Heart left ventricle (tissue), 16 donors: ENCODE measurements around the gene POLD4. TPM values are rescaled to one million over a fixed set of nuclear protein-coding genes. Genes with fewer than 3 reads are reported as not detected.
A peak's percentile ranks its signal among the peaks of the same experiment; 100 is the strongest.

Experiments used
- ATAC-seq, 4 donors: fragments of 200-7000 bp; cut with Tn5 transposase; one replicate each; pipeline ENCODE4 v1.9.1; 2020 to 2022; ENCODE audit warnings: moderate library complexity in 4 of 4, mild to moderate bottlenecking in 3 of 4, moderate number of reproducible peaks in 1 of 4
- DNase-seq, 5 donors: peaks; one replicate each; pipeline ENCODE4 v3.0.0-alpha.2; 2020
- H3K27ac ChIP-seq, 12 donors: fragments of 200-600 bp; sonication (generic) in 4 of 12; one replicate each; pipeline versions ENCODE4 v1.5.0 to v1.8.0; 2016 to 2022; ENCODE audit warnings: mild to moderate bottlenecking in 2 of 12
- H3K27me3 ChIP-seq, 9 donors: fragments of 200-600 bp; sonication (generic) in 2 of 9; one replicate each; pipeline versions ENCODE4 v1.5.1 to v1.8.0; 2016 to 2022; ENCODE audit warnings: mild to moderate bottlenecking in 3 of 9
- H3K36me3 ChIP-seq, 9 donors: fragments of 200-600 bp; sonication (generic) in 2 of 9; one replicate each; pipeline versions ENCODE4 v1.5.0 to v1.8.0; 2018 to 2022; ENCODE audit warnings: mild to moderate bottlenecking in 2 of 9
- H3K4me1 ChIP-seq, 12 donors: fragments of 200-600 bp; sonication (generic) in 4 of 12; one replicate each; pipeline versions ENCODE4 v1.5.0 to v1.8.0; 2016 to 2022; ENCODE audit warnings: mild to moderate bottlenecking in 3 of 12
- H3K4me3 ChIP-seq, 12 donors: fragments of 200-600 bp; sonication (generic) in 4 of 12; one replicate each; pipeline versions ENCODE4 v1.5.0 to v1.8.0; 2017 to 2022; ENCODE audit warnings: mild to moderate bottlenecking in 9 of 12, moderate library complexity in 4 of 12
- H3K9me3 ChIP-seq, 12 donors: fragments of 200-600 bp; sonication (generic) in 4 of 12; one replicate each; pipeline versions ENCODE4 v1.5.0 to v1.8.0; 2016 to 2022; ENCODE audit warnings: mild to moderate bottlenecking in 1 of 12
- POLR2A ChIP-seq, 2 donors: fragments of 450-650 bp; IDR thresholded peaks; one replicate each; pipeline ENCODE4 v1.6.1; 2017; ENCODE audit warnings: antibody characterized with exemption in 2 of 2, mild to moderate bottlenecking in 2 of 2, moderate library complexity in 2 of 2
- WGBS, 4 donors: extraction: QIAGEN DNeasy Blood & Tissue Kit in 2 of 4; methylation state at CpG; one replicate each; pipeline versions ENCODE4 v1.1.5 to v1.1.7; 2013 to 2018; 5-methylcytosine and 5-hydroxymethylcytosine counted together
- intact Hi-C, 10 donors: fragments of 100-400 bp; cut with DNase I; formaldehyde crosslinking; loops; one replicate each; pipeline versions ENCODE4 v1.11.1 to v1.14.2; 2022
- polyA plus RNA-seq, 2 donors: library from polyadenylated mRNA; stranded (reverse); fragments of 200-250 nt; gene quantifications; one replicate each; pipeline ENCODE4 v1.2.3, GENCODE V29; 2013
- total RNA-seq, 9 donors: library from RNA; depleted of rRNA in 2 of 9; stranded (reverse); fragments of >200 nt in 2 of 9; fragmentation: NEBNext Ultra II Directional in 3 of 9; extraction: Animal tissue kit (Norgen Biotek cat#: 25700) in 3 of 9; gene quantifications; one replicate each; pipeline versions ENCODE4 v1.1.0 to v1.2.4, GENCODE V29; 2016 to 2023
- TF ChIP-seq, protein P1 (sequence below), 12 donors: fragments of 200-600 bp; sonication (generic) in 4 of 12; IDR thresholded peaks; one replicate each; pipeline versions ENCODE4 v1.5.0 to v1.8.0; 2018 to 2022; ENCODE audit warnings: antibody characterized with exemption in 12 of 12, mild to moderate bottlenecking in 5 of 12
- donor health status: ischemic (EF 13 %, LVEDD 7.1; RV severe dilation, severe dysfunction).
- donor health status: healthy with polysubstance abuse.
- donor health status: DM: no; HTN: yes; CAD: no.
- donor health status: DM: no; HTN: no; CAD: no.
- donor health status: ischemic (EF 25% LVEDD 6.9; RV normal size, moderate dysfunction).
- donor health status: ischemic (EF 25% LVEDD 5.7; RV mildly dilated, moderate dysfunction).
- donor health status: healthy.
- donor health status: DM: yes; HTN: yes; CAD: no.
- donor health status: ischemic (EF 35%, LVEDD 5.7; RV mildly dilated, moderate dysfunction).
- donor health status: nonischemic (EF 11% LVEDD 7.7; RV severe dilation, severe dysfunction).
- donor health status: DM: yes; HTN: yes; CAD: no.
- donor health status: PGD.
- donor health status: ischemic (EF 29% LVEDD 5.4; RV normal size, mild dysfunction).
- donor health status: nonischemic (EF 23%, LVEDD 6.1; RV moderate dilation, normal function).

POLD4 gene
- total and polyA plus RNA-seq, 11 donors = 36.0 to 164 (median 59.1) TPM

DNA sequence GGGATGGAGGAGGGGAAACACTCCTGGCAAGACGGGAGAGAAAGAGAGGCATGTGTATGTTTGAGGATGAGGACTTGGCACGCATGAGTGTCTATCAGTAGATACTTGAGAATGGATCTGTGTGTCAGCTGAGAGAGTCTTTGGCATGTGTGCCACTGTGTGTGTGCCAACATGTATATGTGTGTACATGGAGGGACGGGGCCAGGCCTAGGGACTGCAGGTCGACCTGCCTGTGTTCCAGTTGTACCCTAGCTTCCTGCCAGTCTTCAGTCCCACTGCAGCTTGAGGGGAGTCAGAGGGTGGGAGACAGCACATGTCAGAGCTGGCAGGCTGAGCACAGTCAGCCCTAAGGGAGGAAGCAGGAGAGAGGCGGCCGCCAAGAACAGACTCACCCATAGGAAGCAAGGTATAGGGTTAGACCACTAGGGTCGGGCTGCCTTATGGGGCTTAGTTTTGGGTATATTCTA is 14.4 kb upstream of the POLD4 start:
- no peak for TF ChIP-seq POLR2A (IDR thresholded peaks at IDR 0.05)
- TF ChIP-seq, protein P1, sequence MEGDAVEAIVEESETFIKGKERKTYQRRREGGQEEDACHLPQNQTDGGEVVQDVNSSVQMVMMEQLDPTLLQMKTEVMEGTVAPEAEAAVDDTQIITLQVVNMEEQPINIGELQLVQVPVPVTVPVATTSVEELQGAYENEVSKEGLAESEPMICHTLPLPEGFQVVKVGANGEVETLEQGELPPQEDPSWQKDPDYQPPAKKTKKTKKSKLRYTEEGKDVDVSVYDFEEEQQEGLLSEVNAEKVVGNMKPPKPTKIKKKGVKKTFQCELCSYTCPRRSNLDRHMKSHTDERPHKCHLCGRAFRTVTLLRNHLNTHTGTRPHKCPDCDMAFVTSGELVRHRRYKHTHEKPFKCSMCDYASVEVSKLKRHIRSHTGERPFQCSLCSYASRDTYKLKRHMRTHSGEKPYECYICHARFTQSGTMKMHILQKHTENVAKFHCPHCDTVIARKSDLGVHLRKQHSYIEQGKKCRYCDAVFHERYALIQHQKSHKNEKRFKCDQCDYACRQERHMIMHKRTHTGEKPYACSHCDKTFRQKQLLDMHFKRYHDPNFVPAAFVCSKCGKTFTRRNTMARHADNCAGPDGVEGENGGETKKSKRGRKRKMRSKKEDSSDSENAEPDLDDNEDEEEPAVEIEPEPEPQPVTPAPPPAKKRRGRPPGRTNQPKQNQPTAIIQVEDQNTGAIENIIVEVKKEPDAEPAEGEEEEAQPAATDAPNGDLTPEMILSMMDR (IDR thresholded peaks at IDR 0.05) = no peak
- no peak for DNase-seq
- peak overlapping the region in 1 of 12 donors; percentile 97 for H3K27ac ChIP-seq
- ATAC-seq = no peak
- H3K4me1 ChIP-seq = peaks cover 0 to 66% (median 34%) of the 10 kb centered on the region in 12 donors
- H3K36me3 ChIP-seq = peaks cover 0 to 11% (median 0%) of the 10 kb centered on the region in 9 donors
- intact Hi-C loops = no loop called here
- no peak overlapping the region for H3K4me3 ChIP-seq
- WGBS, 4 donors = 42 to 58% (median 44%) methylated on average over 7 of the region's 7 CpGs
- H3K27me3 ChIP-seq = no peaks in the 10 kb centered on the region
- H3K9me3 ChIP-seq = no peaks in the 10 kb centered on the region

DNA sequence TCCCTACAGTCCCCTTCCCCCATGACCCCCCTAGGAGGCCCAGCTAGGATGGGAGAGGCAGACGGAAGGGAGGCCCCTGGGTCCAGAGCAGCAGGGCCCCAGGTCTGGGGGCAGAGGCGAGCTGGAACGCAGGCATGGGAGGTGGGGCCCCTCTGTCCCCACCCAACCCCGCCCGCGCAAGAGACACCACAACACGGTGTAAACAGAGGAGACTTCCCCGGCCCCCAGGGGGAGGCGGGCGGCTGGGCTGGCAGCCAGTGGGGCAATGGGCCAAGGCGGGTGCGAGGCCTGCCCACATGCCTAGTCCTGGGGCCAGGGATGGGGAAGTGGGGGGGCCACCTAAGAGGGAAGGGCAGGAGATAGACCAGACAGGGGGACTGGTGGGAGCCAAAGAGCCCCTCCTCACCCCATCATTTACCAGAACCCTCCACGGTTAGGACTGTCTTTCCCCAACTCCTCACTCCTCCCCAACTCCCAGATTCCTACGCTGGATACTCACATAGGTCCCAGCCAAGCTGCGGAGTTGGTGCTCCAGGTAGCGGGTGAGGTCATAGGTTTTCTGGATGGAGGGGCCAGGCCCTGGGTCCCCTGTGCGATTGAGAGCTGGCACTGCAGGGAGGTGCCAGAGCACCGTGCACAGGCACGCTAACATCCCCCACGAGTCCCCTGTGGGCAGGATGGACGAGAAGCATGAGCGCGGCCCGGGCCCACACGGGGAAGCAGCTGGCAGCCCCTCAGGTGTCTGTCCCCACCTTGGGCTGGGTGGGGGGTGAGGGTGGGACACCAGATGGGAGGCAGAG is 13.8 kb upstream of the POLD4 start:
- TF ChIP-seq, protein P1 (IDR thresholded peaks at IDR 0.05) = no peak
- TF ChIP-seq POLR2A (IDR thresholded peaks at IDR 0.05) = no peak
- intact Hi-C loops = no loop called here
- 44 to 69% (median 46%) methylated on average over 13 to 25 of the region's 25 CpGs for WGBS, 4 donors
- DNase-seq (no peak), ATAC-seq (peak in 3 of 4 donors; percentile 4 to 31 (median 10))
- no peak overlapping the region for H3K4me3 ChIP-seq
- H3K27me3 ChIP-seq = no peaks in the 10 kb centered on the region
- H3K27ac ChIP-seq = peak overlapping the region in 2 of 12 donors; percentile 52 to 97
- H3K9me3 ChIP-seq = no peaks in the 10 kb centered on the region
- peaks cover 0 to 11% (median 0%) of the 10 kb centered on the region in 9 donors for H3K36me3 ChIP-seq
- H3K4me1 ChIP-seq = peaks cover 0 to 64% (median 33%) of the 10 kb centered on the region in 12 donors

DNA sequence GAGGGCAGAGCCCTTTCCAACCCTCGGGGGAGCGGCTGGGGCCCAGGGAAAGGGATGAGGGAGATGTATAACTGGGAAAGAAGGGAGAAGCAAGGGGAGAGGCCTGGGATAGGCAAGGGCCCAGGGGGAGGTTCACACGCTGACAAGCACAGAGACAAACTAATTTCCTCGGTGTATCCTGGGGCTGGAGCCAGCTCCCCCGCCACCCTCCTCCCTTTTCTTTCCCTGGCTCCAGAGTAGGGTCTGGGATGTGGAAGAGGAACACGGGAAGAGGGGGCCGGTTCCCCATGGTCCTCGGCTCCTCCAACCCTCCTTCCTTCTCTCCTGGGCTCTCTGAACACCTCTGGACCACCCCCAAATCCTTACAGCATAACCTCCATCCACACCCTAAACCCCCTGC is 13.2 kb upstream of the POLD4 start:
- Histone ChIP-seq H3K4me1 (peaks cover 0 to 58% (median 27%) of the 10 kb centered on the region in 12 donors), H3K27ac (peak overlapping the region in 3 of 12 donors; percentile 39 to 97 (median 52)), H3K36me3 (peaks cover 0 to 11% (median 0%) of the 10 kb centered on the region in 9 donors), H3K27me3 (no peaks in the 10 kb centered on the region), H3K4me3 (no peak overlapping the region), H3K9me3 (no peaks in the 10 kb centered on the region)
- WGBS, 4 donors = 28 to 46% (median 35%) methylated on average over 8 of the region's 8 CpGs
- intact Hi-C loops = no loop called here
- DNase-seq = no peak
- TF ChIP-seq, protein P1 (IDR thresholded peaks at IDR 0.05) = no peak
- TF ChIP-seq POLR2A (IDR thresholded peaks at IDR 0.05) = no peak
- ATAC-seq = peak in 1 of 4 donors; percentile 7

DNA sequence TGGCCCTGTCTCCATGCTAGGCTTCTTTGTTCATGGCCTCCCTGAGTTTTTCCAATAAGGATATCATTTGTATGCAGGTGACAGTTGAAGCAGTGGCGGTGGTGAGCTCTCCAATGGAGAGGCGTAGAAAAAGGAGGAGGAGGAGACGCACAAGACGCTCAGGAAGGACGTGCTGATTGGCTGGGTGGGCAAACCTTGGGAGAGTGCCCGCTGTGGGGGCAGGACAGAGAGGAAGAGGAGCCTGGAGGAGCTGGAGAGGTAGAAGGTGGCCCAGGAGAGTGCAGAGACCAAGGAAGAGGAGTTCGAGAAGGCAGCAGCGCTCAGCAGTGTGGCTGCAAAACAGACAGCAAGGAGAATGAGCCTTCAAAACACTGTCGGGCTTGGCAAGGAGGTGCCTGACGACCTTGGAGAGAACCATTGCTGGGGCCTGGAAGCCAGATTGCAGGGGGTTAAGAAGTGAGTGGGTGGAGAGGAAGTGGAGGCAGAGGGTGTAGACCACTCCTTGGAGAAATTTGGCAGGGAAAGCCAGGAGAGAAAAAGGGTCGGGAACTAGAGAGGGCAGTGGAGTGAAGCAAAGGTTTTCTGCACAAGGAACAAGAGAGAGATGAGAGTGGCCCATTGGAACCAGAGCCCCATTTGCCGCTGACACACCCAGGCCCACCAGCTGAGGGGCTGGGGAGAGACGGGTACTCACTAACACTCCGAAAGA is 12.5 kb upstream of the POLD4 start:
- Histone ChIP-seq H3K4me3 (no peak overlapping the region), H3K27me3 (no peaks in the 10 kb centered on the region), H3K4me1 (peaks cover 0 to 52% (median 22%) of the 10 kb centered on the region in 12 donors), H3K36me3 (peaks cover 0 to 11% (median 0%) of the 10 kb centered on the region in 9 donors), H3K9me3 (no peaks in the 10 kb centered on the region), H3K27ac (peak overlapping the region in 3 of 12 donors; percentile 39 to 97 (median 52))
- DNase-seq (no peak), ATAC-seq (no peak)
- 64 to 73% (median 70%) methylated on average over 14 of the region's 14 CpGs for WGBS, 4 donors
- intact Hi-C loops = no loop called here
- TF ChIP-seq, protein P1 (IDR thresholded peaks at IDR 0.05) = no peak
- no peak for TF ChIP-seq POLR2A (IDR thresholded peaks at IDR 0.05)
